ENCODE data around the gene PCDHAC1.

Gene PCDHAC1

GRCh38 chr5:140967226-140967893 lies 41.3 kb downstream of the PCDHAC1 start:
- no peak for DNase-seq (ENCODE audit: low spot score)

- DNase-seq (ENCODE audit: low spot score): no peak
Measured at GRCh38 chr5:140969880-140970279, 43.8 kb downstream of the PCDHAC1 start.

GRCh38 chr5:140973550-140973949 lies 47.5 kb downstream of the PCDHAC1 start:
- no peak for DNase-seq (ENCODE audit: low spot score)

GRCh38 chr5:140977003-140977402 lies 50.9 kb downstream of the PCDHAC1 start:
- no peak for DNase-seq (ENCODE audit: low spot score)

- no peak for DNase-seq (ENCODE audit: low spot score)
Measured at GRCh38 chr5:140978260-140978659, 52.2 kb downstream of the PCDHAC1 start.

- DNase-seq (ENCODE audit: low spot score): no peak
Measured at GRCh38 chr5:140978983-140979382, 52.9 kb downstream of the PCDHAC1 start.

Data from iPS-NIHi11 (cell line).